Skin epidermis (tissue), 12 donors: ENCODE data around the gene CRISP1.
"Not testable (repeated sequence)": the region's sequence is repeated elsewhere in the genome, so short reads cannot be mapped to it uniquely, and the experiment has no call there.

Source experiments
- H3K27ac ChIP-seq, 21 experiments: fragments of 200-600 bp; sonication (generic) in 11 of 21; one replicate each; pipeline ENCODE4 v1.5.0; 2020; ENCODE audit warnings: mild to moderate bottlenecking in 3 of 21, inconsistent platforms in 2 of 21, moderate library complexity in 2 of 21
- H3K4me3 ChIP-seq, 7 experiments: fragments of 200-600 bp; sonication (generic) in 2 of 7; one replicate each; pipeline ENCODE4 v1.5.0; 2020; ENCODE audit warnings: inconsistent platforms in 2 of 7, mild to moderate bottlenecking in 2 of 7, moderate library complexity in 1 of 7

Gene CRISP1

DNA sequence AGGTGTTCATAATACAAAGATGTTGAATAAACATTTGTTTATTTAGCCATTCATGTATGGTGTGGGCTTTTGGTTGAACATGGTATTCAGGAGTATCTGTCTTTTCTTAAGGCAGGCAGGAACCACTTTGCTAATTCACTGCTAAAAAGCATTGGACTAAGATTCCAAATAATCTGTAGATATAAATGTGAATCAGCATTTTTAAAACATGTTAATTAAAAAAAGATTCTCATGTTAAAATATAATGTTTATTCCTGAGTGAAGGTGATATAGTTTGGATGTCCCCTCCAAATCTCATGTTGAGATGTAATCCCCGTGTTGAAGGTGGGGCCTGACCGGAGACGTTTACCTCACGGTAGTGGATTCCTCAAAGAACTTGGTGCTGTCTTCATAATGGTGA is 19.3 kb downstream of the CRISP1 start:
- no peak overlapping the region for H3K27ac ChIP-seq
- no peak overlapping the region for H3K4me3 ChIP-seq

- Histone ChIP-seq H3K27ac (no peak overlapping the region), H3K4me3 (no peak overlapping the region)
Observed at GRCh38 chr6:49841424-49841823, 24.9 kb downstream of the CRISP1 start.

- no peak overlapping the region for H3K4me3 ChIP-seq
- no peak overlapping the region for H3K27ac ChIP-seq
Observed at GRCh38 chr6:49839957-49840356, 26.4 kb downstream of the CRISP1 start.

DNA sequence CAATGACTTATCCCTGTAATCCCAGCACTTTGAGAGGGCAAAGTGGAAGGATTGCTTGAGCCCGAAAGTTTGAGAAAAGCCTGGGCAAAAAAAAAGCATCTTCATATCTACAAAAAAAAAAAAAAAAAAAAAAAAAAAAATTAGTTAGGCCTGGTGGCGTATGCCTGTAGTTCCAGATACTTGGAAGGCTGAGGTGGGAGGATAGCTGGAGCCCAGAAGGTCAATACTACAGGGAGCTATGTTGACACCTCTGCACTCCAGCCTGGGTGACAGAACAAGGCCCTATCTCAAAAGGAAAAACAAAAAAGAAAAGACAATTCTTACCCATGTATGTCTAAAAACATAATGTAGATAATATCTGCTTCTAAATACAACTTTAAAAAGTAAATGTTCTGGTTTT is 27.2 kb downstream of the CRISP1 start:
- H3K4me3 ChIP-seq = no peak overlapping the region
- no peak overlapping the region for H3K27ac ChIP-seq

DNA sequence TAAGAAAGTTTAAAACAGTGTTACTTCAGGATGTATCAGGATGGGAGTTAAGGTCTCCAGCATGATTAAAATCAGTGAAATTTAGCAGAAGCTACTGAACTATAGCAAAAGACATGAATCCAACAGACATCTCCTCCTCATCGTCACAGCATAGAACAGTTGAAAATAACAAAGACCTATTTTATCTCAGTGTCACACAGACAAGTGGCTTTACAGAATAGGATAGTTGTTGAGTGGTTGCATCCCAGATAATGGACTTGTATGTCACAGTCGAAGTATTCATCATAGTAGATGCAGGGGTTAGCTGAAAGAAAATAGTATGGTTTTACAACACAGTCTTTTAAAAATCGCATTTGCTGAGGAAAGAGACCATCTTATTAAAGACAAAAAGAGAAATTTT is 31.2 kb downstream of the CRISP1 start:
- Histone ChIP-seq H3K27ac (no peak overlapping the region), H3K4me3 (no peak overlapping the region)

- H3K27ac ChIP-seq = no peak overlapping the region
- H3K4me3 ChIP-seq = no peak overlapping the region
Observed at GRCh38 chr6:49833386-49833785, 32.9 kb downstream of the CRISP1 start.

DNA sequence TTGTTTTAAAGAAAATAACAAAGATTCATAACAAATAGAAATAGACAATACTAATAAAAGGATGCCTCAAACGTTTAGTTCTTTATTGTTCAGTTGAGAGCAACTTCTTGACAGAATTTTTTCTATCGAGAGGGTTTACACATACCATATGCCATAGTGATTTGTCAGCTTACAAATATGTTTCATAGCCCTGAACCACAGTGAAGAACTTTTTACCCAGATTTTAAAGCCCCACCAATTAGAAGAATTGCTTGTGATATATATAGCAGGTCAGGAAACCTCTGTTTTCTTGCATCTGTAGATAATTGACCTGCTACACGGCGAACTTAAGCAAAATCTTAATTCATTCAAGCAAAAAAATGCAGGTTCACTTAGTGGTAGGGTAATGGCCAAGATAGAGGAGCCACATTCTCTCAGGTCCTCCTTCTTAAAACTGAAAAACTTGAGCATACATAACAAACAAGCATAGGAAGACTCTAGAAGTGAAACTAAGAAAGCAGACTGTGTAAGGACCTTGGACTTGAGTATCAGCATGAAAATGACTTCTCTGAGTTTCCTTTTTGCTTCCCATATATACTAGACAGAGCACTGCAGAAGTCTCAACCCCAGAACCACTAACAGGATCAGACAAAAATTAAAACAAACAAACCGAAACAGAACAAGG is 39.5 kb downstream of the CRISP1 start:
- Histone ChIP-seq H3K27ac (no peak overlapping the region), H3K4me3 (no peak overlapping the region)

GRCh38 chr6:49815166-49815565 is 51.2 kb downstream of the CRISP1 start:
- Histone ChIP-seq H3K27ac (no peak overlapping the region), H3K4me3 (no peak overlapping the region)

DNA sequence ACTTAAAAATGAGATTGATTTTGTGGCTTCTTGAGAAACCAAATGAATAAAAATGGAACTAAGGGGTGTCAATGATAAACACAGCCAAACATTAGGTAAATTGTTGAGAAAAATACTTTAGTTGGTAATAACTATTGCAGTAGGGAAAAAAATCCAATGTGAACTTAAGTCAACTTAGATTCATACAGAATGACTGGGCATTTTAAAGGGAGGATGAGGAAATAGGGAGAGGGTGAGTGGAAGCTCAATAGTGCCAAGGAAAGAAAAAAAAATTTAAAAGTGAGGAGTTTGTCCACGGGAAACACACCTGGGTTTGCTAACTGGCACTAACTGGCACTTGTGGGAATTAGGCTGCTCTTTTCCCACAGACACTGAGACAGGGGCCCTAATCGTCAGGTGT is 53.1 kb downstream of the CRISP1 start:
- H3K4me3 ChIP-seq = no peak overlapping the region
- H3K27ac ChIP-seq = no peak overlapping the region

- no peak overlapping the region for H3K27ac ChIP-seq
- H3K4me3 ChIP-seq = no peak overlapping the region
Observed at GRCh38 chr6:49806145-49806544, 60.2 kb downstream of the CRISP1 start.

- H3K27ac ChIP-seq = no peak overlapping the region
- no peak overlapping the region for H3K4me3 ChIP-seq
Observed at GRCh38 chr6:49805246-49805645, 61.1 kb downstream of the CRISP1 start.

DNA sequence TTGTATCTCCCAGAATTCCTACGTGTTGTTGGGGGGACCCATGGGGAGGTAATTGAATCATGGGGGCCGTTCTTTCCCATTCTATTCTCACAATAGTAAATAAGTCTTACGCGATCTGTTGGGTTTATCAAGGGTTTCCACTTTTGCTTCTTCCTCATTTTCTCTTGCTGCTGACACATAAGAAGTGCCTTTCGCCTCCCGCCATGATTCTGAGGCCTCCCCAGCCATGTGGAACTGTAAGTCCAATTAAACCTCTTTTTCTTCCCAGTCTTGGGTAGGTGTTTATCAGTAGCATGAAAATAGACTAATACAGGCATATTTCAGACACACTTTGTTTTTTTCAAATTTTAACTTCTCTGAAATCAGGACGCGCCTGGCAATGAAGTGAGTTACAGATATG is 64.8 kb downstream of the CRISP1 start:
- no peak overlapping the region for H3K27ac ChIP-seq
- no peak overlapping the region for H3K4me3 ChIP-seq

DNA sequence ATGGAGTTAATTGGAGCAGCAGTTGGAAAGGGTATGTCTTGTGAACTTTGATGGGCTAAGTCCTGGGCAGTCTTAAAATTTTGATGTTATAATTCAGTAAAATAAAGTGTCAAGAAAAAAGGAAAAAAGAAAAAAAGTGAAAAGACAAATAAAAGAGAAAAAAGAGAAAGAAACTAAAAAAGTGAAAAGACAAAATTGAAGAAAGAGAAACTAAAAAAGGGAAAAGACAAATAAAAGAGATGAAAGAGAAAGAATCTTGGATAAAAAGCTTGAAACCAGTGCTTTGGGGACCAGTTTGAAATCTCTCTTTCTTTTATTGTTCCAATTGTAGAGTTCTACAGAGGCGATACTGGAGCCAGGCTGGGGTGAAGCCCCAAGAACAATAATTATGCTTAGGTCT is 67.2 kb downstream of the CRISP1 start:
- no peak overlapping the region for H3K4me3 ChIP-seq
- no peak overlapping the region for H3K27ac ChIP-seq

DNA sequence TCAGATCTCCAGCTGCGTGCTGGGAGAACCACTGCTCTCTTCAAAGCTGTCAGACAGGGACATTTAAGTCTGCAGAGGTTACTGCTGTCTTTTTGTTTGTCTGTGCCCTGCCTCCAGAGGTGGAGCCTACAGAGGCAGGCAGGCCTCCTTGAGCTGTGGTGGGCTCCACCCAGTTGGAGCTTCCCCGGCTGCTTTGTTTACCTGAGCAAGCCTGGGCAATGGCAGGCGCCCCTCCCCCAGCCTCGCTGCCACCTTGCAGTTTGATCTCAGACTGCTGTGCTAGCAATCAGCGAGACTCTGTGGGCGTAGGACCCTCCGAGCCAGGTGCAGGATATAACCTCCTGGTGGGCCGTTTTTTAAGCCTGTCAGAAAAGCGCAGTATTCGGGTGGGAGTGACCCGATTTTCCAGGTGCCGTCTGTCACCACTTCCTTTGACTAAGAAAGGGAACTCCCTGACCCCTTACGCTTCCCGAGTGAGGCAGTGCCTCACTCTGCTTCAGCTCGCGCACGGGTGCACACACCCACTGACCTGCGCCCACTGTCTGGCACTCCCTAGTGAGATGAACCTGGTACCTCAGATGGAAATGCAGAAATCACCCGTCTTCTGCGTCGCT is 69.4 kb downstream of the CRISP1 start:
- not testable (repeated sequence) for H3K4me3 ChIP-seq, H3K27ac ChIP-seq

DNA sequence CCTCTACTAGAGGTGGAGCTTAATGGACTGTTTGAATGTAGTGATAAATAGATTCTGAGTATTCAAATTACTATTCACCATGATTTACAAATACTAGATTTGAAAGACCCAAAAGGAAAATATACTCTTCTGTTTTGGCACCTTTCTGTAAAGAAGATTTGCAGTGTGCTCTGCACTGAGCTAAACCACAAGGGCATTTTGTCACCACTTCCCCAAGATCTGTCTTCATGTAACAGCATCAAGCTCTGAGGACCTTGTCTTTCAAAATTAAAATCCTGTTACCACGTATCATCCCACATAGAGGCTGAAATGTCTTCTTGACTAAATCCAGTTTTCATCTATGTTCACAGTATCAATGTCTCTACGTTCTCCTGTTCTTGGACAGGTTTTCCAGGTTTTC is 76.0 kb downstream of the CRISP1 start:
- Histone ChIP-seq H3K4me3 (no peak overlapping the region), H3K27ac (no peak overlapping the region)

GRCh38 chr6:49787176-49787575 is 79.2 kb downstream of the CRISP1 start, which contains the start of gene PGK2:
Gene PGK2, minus strand, starts transcription at chr6:49787285. Its CDS starts 98 bp downstream, at chr6:49787187.
- H3K27ac ChIP-seq = no peak within 1 kb of the TSS
- H3K4me3 ChIP-seq = no peak within 1 kb of the TSS

DNA sequence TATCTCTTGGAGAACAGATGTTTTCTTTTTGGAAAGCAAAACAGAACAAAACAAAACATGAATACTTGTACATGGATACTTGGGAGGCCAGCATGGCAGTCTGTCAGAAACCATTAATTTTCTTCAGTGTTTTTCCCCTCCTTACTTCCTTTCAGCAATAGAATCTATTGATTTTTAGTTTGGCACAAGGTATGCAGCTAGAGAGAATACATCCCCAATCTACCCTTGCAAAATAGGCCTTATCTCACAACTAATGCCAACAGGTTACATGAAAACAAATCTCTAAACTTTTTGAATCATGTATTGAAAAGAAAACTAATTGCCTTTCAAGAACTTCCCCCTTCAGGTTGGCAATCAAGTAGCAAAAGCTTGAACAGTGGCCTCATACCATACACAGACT is 82.1 kb downstream of the CRISP1 start:
- Histone ChIP-seq H3K4me3 (no peak overlapping the region), H3K27ac (no peak overlapping the region)
